HG02981 (cell line): ENCODE results near the gene ZNHIT3.

Experiments
- ATAC-seq: cut with Tn5 transposase; IDR thresholded peaks from one replicate; pipeline ENCODE4 v1.9.1; 2021; ENCODE audit warnings: mild to moderate bottlenecking, moderate library complexity; ENCODE audit not compliant: unreplicated experiment

The ZNHIT3 gene

GRCh38 chr17:36545077-36545464, 58.6 kb downstream of the ZNHIT3 start:
- ATAC-seq, result no peak
